ENCODE data around the gene ZNF285.
"Not testable (repeated sequence)": the region's sequence is repeated elsewhere in the genome, so short reads cannot be mapped to it uniquely, and the experiment has no call there.

The ZNF285 gene

DNA sequence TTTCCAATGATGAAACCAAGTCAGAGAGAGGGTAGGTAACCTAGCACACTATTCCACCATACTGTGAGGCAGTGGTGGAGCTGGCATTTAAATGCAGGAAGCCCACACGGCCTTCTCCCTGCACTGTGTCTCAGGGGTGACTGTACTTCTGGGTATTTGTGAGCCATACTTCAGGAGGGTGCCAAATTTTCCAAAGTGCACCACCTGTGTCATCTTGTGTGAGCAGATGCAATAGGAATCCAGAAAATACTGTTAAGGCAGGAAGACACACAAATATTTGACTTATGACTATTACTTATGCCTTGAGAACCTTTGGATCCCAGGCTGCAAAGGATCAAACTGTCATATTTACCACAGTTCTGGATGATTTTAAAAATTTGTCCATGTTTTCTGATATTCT is 29.5 kb upstream of the ZNF285 start:
- peaks cover 7% of the 10 kb centered on the region for H3K36me3 ChIP-seq (ENCODE audit: control insufficient read depth, insufficient read depth, low read length)
- no peaks in the 10 kb centered on the region for H3K27me3 ChIP-seq (ENCODE audit: control insufficient read depth, insufficient read depth, low read length)
- H2AFZ ChIP-seq, result no peak overlapping the region
- TF ChIP-seq, protein P1, sequence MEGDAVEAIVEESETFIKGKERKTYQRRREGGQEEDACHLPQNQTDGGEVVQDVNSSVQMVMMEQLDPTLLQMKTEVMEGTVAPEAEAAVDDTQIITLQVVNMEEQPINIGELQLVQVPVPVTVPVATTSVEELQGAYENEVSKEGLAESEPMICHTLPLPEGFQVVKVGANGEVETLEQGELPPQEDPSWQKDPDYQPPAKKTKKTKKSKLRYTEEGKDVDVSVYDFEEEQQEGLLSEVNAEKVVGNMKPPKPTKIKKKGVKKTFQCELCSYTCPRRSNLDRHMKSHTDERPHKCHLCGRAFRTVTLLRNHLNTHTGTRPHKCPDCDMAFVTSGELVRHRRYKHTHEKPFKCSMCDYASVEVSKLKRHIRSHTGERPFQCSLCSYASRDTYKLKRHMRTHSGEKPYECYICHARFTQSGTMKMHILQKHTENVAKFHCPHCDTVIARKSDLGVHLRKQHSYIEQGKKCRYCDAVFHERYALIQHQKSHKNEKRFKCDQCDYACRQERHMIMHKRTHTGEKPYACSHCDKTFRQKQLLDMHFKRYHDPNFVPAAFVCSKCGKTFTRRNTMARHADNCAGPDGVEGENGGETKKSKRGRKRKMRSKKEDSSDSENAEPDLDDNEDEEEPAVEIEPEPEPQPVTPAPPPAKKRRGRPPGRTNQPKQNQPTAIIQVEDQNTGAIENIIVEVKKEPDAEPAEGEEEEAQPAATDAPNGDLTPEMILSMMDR (IDR thresholded peaks at IDR 0.05), result no peak
- no peak overlapping the region for H3K9ac ChIP-seq
- H3K9me3 ChIP-seq (ENCODE audit: control insufficient read depth, low read length), result peaks cover 12% of the 10 kb centered on the region
- H3K4me2 ChIP-seq (ENCODE audit: low read length), result no peak overlapping the region
- no peaks in the 10 kb centered on the region for H3K4me1 ChIP-seq
- H3K79me2 ChIP-seq, result no peaks in the 10 kb centered on the region
- no peak overlapping the region for H3K4me3 ChIP-seq (ENCODE audit: low read depth, low read length)
- no peak overlapping the region for H3K27ac ChIP-seq

DNA sequence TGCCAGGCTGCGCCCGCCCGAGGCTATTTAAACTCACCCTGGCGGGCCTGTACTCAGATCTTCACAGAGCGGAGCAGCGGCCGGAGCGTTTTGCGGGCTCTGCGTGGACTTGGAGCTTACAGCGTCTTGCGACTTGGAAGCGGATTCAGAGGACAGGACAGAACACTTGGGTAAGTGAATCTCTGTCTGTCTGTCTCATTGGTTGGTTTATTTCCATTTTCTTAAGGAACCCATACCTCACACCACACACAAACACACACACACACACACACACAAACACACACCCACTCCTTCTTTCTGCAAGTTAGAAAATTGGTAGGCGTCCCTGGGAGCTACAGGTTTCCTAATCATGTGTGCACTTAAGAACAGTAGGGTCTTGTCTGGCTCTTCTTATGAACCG is 14.1 kb upstream of the ZNF285 start:
- H3K79me2 ChIP-seq; H3K4me1 ChIP-seq; H3K4me2 ChIP-seq (ENCODE audit: low read length); H3K27me3 ChIP-seq (ENCODE audit: control insufficient read depth, insufficient read depth, low read length); H3K9ac ChIP-seq; H3K9me3 ChIP-seq (ENCODE audit: control insufficient read depth, low read length); H2AFZ ChIP-seq; H3K27ac ChIP-seq; H3K4me3 ChIP-seq (ENCODE audit: low read depth, low read length); H3K36me3 ChIP-seq (ENCODE audit: control insufficient read depth, insufficient read depth, low read length): not testable (repeated sequence)

DNA sequence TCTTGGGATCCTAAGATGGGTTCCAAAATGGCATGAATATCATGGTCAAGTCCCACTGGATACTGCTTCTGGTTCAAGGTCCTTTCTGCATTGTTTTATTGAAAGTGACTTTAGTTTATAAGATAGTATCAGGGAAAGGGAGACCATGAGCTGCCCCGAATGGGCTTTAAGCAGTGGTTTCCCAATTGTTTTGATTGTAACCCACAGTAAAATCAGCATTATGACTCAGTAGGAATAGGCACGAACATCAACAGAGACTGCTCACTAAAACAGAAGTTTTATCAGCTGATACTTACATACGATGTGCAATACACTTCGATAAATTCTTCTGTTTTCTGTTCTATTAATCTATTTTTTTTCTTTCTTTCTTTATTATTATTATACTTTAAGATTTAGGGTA is 12.1 kb downstream of the ZNF285 start:
- not testable (repeated sequence) for H2AFZ ChIP-seq; H3K4me1 ChIP-seq; H3K27ac ChIP-seq; H3K9me3 ChIP-seq (ENCODE audit: control insufficient read depth, low read length); H3K36me3 ChIP-seq (ENCODE audit: control insufficient read depth, insufficient read depth, low read length); H3K9ac ChIP-seq; H3K4me3 ChIP-seq (ENCODE audit: low read depth, low read length); H3K4me2 ChIP-seq (ENCODE audit: low read length); H3K27me3 ChIP-seq (ENCODE audit: control insufficient read depth, insufficient read depth, low read length); H3K79me2 ChIP-seq

DNA sequence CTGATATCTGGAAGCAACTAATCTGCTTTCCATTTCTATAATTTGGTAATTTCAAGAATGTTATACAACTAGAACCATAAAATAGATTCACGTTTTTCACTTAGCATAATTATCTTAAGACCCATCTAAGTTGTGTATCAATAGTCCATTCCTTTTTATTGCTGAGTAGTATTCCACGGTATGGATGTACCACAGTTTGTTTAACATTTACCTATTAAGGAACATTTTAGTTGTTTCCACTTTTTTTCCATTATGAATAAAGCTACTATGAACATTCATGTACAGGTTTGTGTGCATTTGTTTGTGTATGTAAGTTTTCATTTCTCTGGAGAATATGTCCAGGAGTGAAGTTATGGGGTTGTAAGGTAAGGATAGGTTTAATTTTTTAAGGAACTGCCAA is 26.6 kb downstream of the ZNF285 start:
- H3K79me2 ChIP-seq, result no peaks in the 10 kb centered on the region
- no peaks in the 10 kb centered on the region for H3K4me1 ChIP-seq
- H3K9ac ChIP-seq, result no peak overlapping the region
- H3K9me3 ChIP-seq (ENCODE audit: control insufficient read depth, low read length), result no peaks in the 10 kb centered on the region
- no peak overlapping the region for H3K4me3 ChIP-seq (ENCODE audit: low read depth, low read length)
- TF ChIP-seq, protein P1 (IDR thresholded peaks at IDR 0.05), result no peak
- no peak overlapping the region for H3K4me2 ChIP-seq (ENCODE audit: low read length)
- no peak overlapping the region for H2AFZ ChIP-seq
- H3K27me3 ChIP-seq (ENCODE audit: control insufficient read depth, insufficient read depth, low read length), result no peaks in the 10 kb centered on the region
- H3K36me3 ChIP-seq (ENCODE audit: control insufficient read depth, insufficient read depth, low read length), result no peaks in the 10 kb centered on the region
- H3K27ac ChIP-seq, result no peak overlapping the region

DNA sequence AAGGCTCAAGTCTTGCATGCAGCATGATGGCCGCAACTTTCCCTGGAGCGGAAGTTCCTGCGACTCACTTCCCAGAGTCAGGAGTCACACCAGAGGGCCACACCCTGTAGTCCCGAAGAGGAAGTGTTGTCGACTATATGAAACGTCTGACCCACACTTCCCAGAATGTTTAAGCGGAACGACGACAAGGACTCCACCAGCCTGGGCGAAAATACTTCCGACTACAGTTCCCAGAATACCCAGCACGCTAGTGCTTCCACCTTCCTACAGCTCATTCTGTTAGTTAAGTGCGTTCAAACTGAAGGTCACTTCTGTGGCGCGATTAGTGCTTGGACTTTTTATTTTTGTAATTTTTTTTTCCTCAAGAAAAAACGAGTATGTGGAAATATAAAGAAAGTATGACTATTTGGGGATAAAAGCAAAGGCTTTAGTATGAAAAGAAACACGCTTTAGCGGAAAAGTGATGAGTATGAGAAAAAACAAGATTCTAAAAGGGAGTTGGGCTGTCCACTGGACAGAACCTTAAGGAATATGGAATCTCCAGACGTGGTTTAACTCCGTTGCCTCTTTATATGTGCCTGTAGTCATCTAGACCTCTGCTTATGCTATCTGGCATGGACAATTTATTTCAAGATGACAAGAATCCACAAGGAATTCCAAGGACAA is 29.5 kb downstream of the ZNF285 start:
- Histone ChIP-seq H3K4me1 (no peaks in the 10 kb centered on the region), H3K9ac (no peak overlapping the region), H3K36me3 (ENCODE audit: control insufficient read depth, insufficient read depth, low read length) (no peaks in the 10 kb centered on the region), H3K4me3 (ENCODE audit: low read depth, low read length) (no peak overlapping the region), H2AFZ (no peak overlapping the region), H3K27me3 (ENCODE audit: control insufficient read depth, insufficient read depth, low read length) (no peaks in the 10 kb centered on the region), H3K4me2 (ENCODE audit: low read length) (no peak overlapping the region), H3K9me3 (ENCODE audit: control insufficient read depth, low read length) (no peaks in the 10 kb centered on the region), H3K79me2 (no peaks in the 10 kb centered on the region), H3K27ac (no peak overlapping the region)
- TF ChIP-seq, protein P1 (IDR thresholded peaks at IDR 0.05), result no peak

DNA sequence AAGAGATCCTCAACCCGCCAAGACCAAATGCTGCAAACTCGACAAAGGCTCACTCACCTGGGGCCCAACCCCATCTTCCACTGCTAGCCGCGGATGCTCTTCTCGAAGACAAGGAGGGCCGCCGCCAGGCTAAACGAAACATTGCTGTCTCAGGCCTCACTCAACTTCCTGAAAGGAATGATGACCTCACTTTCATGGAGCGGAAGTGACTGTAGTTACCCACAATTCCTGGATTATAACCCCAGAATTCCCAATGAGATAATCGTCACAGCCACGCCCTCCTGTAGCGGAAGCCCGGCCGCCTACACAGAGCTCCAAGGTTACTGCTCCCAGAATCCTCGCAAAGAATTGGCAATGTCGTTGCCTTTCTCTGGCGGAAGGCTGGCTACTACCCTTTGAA is 34.4 kb downstream of the ZNF285 start:
- Histone ChIP-seq H3K4me1 (no peaks in the 10 kb centered on the region), H3K9ac (no peak overlapping the region), H3K36me3 (ENCODE audit: control insufficient read depth, insufficient read depth, low read length) (no peaks in the 10 kb centered on the region), H3K9me3 (ENCODE audit: control insufficient read depth, low read length) (no peaks in the 10 kb centered on the region), H3K4me2 (ENCODE audit: low read length) (no peak overlapping the region), H3K79me2 (no peaks in the 10 kb centered on the region), H3K4me3 (ENCODE audit: low read depth, low read length) (no peak overlapping the region), H2AFZ (no peak overlapping the region), H3K27me3 (ENCODE audit: control insufficient read depth, insufficient read depth, low read length) (no peaks in the 10 kb centered on the region), H3K27ac (no peak overlapping the region)
- TF ChIP-seq, protein P1 (IDR thresholded peaks at IDR 0.05), result no peak

Measured in parathyroid adenoma (tissue), 2 donors.